HEK293T (cell line): ENCODE measurements around the gene PDZD8.

Source experiments
- ARNT ChIP-seq: fragments of 450-650 bp; IDR thresholded peaks from 2 replicates; pipeline ENCODE4 v1.6.1; 2017; ENCODE audit warnings: mild to moderate bottlenecking
- BHLHE40 ChIP-seq: fragments of 450-650 bp; IDR thresholded peaks from 2 replicates; pipeline ENCODE4 v1.6.1; 2016; ENCODE audit warnings: mild to moderate bottlenecking, moderate library complexity, borderline replicate concordance
- ELF4 ChIP-seq: fragments of 450-650 bp; IDR thresholded peaks from 2 replicates; pipeline ENCODE4 v1.6.1; 2017; ENCODE audit warnings: antibody characterized with exemption
- FOXA1 ChIP-seq: fragments of 450-650 bp; IDR thresholded peaks from 2 replicates; pipeline ENCODE4 v1.6.1; 2016; ENCODE audit warnings: mild to moderate bottlenecking
- FOXK2 ChIP-seq: fragments of 450-650 bp; IDR thresholded peaks from 2 replicates; pipeline ENCODE4 v1.6.1; 2016; ENCODE audit warnings: mild to moderate bottlenecking
- FOXM1 ChIP-seq: fragments of 450-650 bp; IDR thresholded peaks from 2 replicates; pipeline ENCODE4 v1.6.1; 2017; ENCODE audit warnings: mild to moderate bottlenecking, borderline replicate concordance
- L3MBTL2 ChIP-seq: fragments of 450-650 bp; conservative IDR thresholded peaks from 2 replicates; pipeline ENCODE4 v1.6.1; 2016; ENCODE audit warnings: mild to moderate bottlenecking
- LEF1 ChIP-seq: fragments of 450-650 bp; IDR thresholded peaks from 2 replicates; pipeline ENCODE4 v1.6.1; 2017; ENCODE audit warnings: mild to moderate bottlenecking, borderline replicate concordance
- NFRKB ChIP-seq: fragments of 450-650 bp; IDR thresholded peaks from 2 replicates; pipeline ENCODE4 v1.6.1; 2016; ENCODE audit warnings: mild to moderate bottlenecking, moderate library complexity
- SP1 ChIP-seq: fragments of 450-650 bp; IDR thresholded peaks from 2 replicates; pipeline ENCODE4 v1.6.1; 2017
- SUZ12 ChIP-seq: fragments of 450-650 bp; IDR thresholded peaks from 2 replicates; pipeline ENCODE4 v1.6.1; 2016; ENCODE audit warnings: mild to moderate bottlenecking
- TARDBP ChIP-seq: fragments of 450-650 bp; IDR thresholded peaks from 2 replicates; pipeline ENCODE4 v1.6.1; 2016
- ZNF384 ChIP-seq: fragments of 450-650 bp; IDR thresholded peaks from 2 replicates; pipeline ENCODE4 v1.6.1; 2016

DNA sequence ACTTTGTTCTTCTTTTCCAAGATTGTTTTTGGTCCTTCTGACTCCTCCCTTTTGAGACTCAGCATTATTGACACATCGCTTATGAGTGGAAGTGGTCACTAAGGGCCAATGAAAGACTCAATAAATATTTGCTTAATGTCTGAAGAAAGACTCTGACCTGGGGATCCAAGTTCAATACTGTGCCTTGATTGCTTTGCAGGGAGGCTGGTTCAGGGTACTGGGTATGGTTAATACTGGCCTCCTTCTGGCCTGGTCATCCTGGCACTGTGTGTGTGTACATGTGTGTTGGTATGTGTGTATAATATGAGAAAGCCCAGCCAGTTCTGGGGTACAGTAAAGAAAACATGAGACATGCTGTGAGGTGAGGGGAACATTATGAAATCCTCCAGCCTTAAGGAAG lies 7.6 kb upstream of the PDZD8 start:
- TF ChIP-seq FOXM1 (no peak), FOXA1 (no peak), ELF4 (no peak), SP1 (no peak), ZNF384 (no peak), NFRKB (no peak), FOXK2 (no peak), ARNT (no peak), L3MBTL2 (no peak), BHLHE40 (no peak), TARDBP (no peak), SUZ12 (no peak), LEF1 (no peak)
